ENCODE data around the gene GPC4.
A peak's percentile ranks its signal among the peaks of the same experiment; 100 is the strongest.
"Not testable (repeated sequence)": the region's sequence is repeated elsewhere in the genome, so short reads cannot be mapped to it uniquely, and the experiment has no call there.

The GPC4 gene

GRCh38 chrX:133297284-133297683, 118.0 kb downstream of the GPC4 start:
- peak; percentile 35 for DNase-seq (ENCODE audit: low read depth)
- TF ChIP-seq, protein P1, sequence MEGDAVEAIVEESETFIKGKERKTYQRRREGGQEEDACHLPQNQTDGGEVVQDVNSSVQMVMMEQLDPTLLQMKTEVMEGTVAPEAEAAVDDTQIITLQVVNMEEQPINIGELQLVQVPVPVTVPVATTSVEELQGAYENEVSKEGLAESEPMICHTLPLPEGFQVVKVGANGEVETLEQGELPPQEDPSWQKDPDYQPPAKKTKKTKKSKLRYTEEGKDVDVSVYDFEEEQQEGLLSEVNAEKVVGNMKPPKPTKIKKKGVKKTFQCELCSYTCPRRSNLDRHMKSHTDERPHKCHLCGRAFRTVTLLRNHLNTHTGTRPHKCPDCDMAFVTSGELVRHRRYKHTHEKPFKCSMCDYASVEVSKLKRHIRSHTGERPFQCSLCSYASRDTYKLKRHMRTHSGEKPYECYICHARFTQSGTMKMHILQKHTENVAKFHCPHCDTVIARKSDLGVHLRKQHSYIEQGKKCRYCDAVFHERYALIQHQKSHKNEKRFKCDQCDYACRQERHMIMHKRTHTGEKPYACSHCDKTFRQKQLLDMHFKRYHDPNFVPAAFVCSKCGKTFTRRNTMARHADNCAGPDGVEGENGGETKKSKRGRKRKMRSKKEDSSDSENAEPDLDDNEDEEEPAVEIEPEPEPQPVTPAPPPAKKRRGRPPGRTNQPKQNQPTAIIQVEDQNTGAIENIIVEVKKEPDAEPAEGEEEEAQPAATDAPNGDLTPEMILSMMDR (conservative IDR thresholded peaks at IDR 0.05; ENCODE audit: low read depth, low read length): no peak
- no peak overlapping the region for H3K4me3 ChIP-seq (ENCODE audit: low read length)

GRCh38 chrX:133294126-133294525, 121.2 kb downstream of the GPC4 start:
- no peak for DNase-seq (ENCODE audit: low read depth)
- TF ChIP-seq, protein P1 (conservative IDR thresholded peaks at IDR 0.05; ENCODE audit: low read depth, low read length): no peak
- H3K4me3 ChIP-seq (ENCODE audit: low read length): no peak overlapping the region

- TF ChIP-seq, protein P1 (conservative IDR thresholded peaks at IDR 0.05; ENCODE audit: low read depth, low read length): no peak
- no peak for DNase-seq (ENCODE audit: low read depth)
- no peak overlapping the region for H3K4me3 ChIP-seq (ENCODE audit: low read length)
Observed at GRCh38 chrX:133290076-133290475, 125.2 kb downstream of the GPC4 start.

- TF ChIP-seq, protein P1 (conservative IDR thresholded peaks at IDR 0.05; ENCODE audit: low read depth, low read length): no peak
- H3K4me3 ChIP-seq (ENCODE audit: low read length): no peak overlapping the region
- DNase-seq (ENCODE audit: low read depth): no peak
Observed at GRCh38 chrX:133287860-133288259, 127.4 kb downstream of the GPC4 start.

DNA sequence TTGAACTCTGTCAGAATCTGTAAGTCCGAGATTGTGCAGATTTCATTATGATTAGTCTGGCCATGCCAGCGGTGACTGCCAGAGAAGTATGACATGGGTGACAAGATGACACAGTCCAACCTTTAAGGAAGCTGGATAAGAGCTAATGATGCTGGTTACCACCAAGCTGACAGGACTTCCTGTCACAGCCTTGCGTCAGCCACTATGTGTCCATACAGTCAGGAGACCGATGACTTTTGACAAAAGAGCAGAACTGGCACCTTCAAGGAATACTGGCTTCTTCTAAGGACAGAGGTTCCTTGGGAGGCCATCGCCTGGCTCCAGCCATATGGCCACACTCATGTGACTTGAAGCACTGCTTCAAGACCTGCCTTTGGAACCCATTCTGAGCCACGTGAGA, 129.9 kb downstream of the GPC4 start:
- no peak overlapping the region for H3K4me3 ChIP-seq (ENCODE audit: low read length)
- TF ChIP-seq, protein P1 (conservative IDR thresholded peaks at IDR 0.05; ENCODE audit: low read depth, low read length): no peak
- DNase-seq (ENCODE audit: low read depth): no peak

DNA sequence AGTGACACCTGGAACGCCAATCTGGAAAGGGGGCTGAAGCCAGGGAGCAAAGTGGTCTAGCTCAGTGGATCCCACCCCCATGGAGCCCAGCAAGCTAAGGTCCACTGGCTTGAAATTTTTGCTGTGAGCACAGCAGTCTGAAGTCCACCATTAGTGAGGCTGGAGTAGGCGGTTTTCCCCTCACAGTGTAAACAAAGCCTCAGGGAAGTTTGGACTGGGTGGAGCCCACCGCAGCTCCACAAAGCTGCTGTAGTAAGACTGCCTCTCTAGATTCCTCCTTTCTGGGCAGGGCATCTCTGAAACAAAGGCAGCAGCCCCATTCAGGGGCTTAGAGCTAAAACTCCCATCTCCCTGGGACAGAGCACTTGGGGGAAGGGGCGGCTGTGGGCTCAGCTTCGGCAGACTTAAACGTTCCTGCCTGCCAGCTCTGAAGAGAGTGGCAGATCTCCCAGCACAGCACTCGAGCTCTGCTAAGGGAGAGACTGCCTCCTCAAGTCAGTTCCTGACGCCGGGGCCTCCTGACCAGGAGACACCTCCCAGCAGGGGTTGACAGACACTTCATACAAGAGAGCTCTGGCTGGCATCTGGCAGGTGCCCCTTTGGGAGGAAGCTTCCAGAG, 136.1 kb downstream of the GPC4 start:
- DNase-seq (ENCODE audit: low read depth); H3K4me3 ChIP-seq (ENCODE audit: low read length): not testable (repeated sequence)

- H3K4me3 ChIP-seq (ENCODE audit: low read length): no peak overlapping the region
- no peak for DNase-seq (ENCODE audit: low read depth)
- TF ChIP-seq, protein P1 (conservative IDR thresholded peaks at IDR 0.05; ENCODE audit: low read depth, low read length): no peak
Observed at GRCh38 chrX:133273180-133273579, 142.1 kb downstream of the GPC4 start.

Measured in retinal pigment epithelial cell (primary cell).